Loucy (cell line): Measurements from ENCODE around the gene USP4.

Experiments
- EZH2phosphoT487 ChIP-seq: fragments of 200-600 bp; IDR thresholded peaks from 2 replicates; pipeline ENCODE4 v1.6.1; 2018; ENCODE audit warnings: antibody characterized with exemption, mild to moderate bottlenecking, moderate library complexity, borderline replicate concordance
- TF ChIP-seq, protein P1 (sequence below): fragments of 200-600 bp; sonication (generic); conservative IDR thresholded peaks from 2 replicates; pipeline ENCODE4 v1.5.1; 2014; ENCODE audit warnings: mild to moderate bottlenecking, antibody characterized with exemption, low read length

DNA sequence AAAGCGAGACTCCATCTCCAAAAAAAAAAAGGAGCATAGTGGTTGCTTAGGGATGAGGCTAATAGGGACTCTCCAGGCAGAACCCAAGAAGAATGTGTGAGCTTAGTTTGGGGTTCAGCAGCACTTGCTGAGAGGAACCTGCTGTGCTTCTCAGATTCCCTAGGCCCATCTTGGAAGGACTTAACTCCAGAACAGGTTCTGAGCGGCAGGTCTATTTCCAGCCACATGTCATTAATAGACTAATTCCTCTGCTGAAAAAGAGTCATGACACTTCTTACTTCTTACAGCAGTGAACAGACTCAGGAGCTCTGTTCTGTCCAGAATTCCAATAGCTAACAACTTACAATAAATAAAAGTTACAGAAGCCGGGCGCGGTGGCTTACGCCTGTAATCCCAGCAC, 49.4 kb upstream of the USP4 start:
- TF ChIP-seq, protein P1, sequence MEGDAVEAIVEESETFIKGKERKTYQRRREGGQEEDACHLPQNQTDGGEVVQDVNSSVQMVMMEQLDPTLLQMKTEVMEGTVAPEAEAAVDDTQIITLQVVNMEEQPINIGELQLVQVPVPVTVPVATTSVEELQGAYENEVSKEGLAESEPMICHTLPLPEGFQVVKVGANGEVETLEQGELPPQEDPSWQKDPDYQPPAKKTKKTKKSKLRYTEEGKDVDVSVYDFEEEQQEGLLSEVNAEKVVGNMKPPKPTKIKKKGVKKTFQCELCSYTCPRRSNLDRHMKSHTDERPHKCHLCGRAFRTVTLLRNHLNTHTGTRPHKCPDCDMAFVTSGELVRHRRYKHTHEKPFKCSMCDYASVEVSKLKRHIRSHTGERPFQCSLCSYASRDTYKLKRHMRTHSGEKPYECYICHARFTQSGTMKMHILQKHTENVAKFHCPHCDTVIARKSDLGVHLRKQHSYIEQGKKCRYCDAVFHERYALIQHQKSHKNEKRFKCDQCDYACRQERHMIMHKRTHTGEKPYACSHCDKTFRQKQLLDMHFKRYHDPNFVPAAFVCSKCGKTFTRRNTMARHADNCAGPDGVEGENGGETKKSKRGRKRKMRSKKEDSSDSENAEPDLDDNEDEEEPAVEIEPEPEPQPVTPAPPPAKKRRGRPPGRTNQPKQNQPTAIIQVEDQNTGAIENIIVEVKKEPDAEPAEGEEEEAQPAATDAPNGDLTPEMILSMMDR: no peak
- TF ChIP-seq EZH2phosphoT487: no peak
